Smooth muscle cell of bladder (primary cell): ENCODE results near the gene OR6N1. TPM values are rescaled to one million over a fixed set of nuclear protein-coding genes. Genes with fewer than 3 reads are reported as not detected.

Experiments used
- total RNA-seq: library from RNA; depleted of rRNA; stranded (reverse); fragments of >200 nt; gene quantifications from 2 replicates; pipeline ENCODE4 v1.2.3, GENCODE V29; 2014

OR6N1 gene
- total RNA-seq, result not detected in 2 replicates

GRCh38 chr1:158771950-158772866, at the start of gene OR6N1:
TSS of gene OR6N1 (minus strand) at chr1:158772195. CDS start at chr1:158766682, 5,513 bp downstream.

GRCh38 chr1:158781104-158781503, 9.1 kb upstream of the OR6N1 start, which contains the start of gene OR6N2:
TSS of gene OR6N2 (minus strand) at chr1:158781204. CDS start at chr1:158777635, 3,569 bp downstream.

GRCh38 chr1:158754420-158754819, 17.6 kb downstream of the OR6N1 start, which contains the start of gene OR6K6:
TSS of gene OR6K6 (plus strand) at chr1:158754720. CDS start at chr1:158754888, 168 bp downstream.

GRCh38 chr1:158720620-158721019, 51.4 kb downstream of the OR6N1 start, which contains the start of gene OR6K3:
TSS of gene OR6K3 (minus strand) at chr1:158720720. CDS start at chr1:158718115, 2,605 bp downstream.

Other genes starting within 250 kb of the OR6N1 start
- not detected in 2 replicates for gene OR6Y1, start 217.8 kb downstream of the OR6N1 start, total RNA-seq
- not detected in 2 replicates for gene OR6P1, start 201.6 kb downstream of the OR6N1 start, total RNA-seq
- not detected in 2 replicates for gene OR10X1, start 192.3 kb downstream of the OR6N1 start, total RNA-seq
- gene OR10Z1, start 166.9 kb downstream of the OR6N1 start, total RNA-seq, result not detected in 2 replicates
- gene SPTA1, start 85.5 kb downstream of the OR6N1 start, total RNA-seq, result 0.14 and 0.18 TPM in 2 replicates
- not detected in 2 replicates for gene OR6K2, start 71.5 kb downstream of the OR6N1 start, total RNA-seq
- gene OR6K3, start 51.5 kb downstream of the OR6N1 start, total RNA-seq, result not detected in 2 replicates
- gene OR6K6, start 17.5 kb downstream of the OR6N1 start, total RNA-seq, result not detected in 2 replicates
- gene OR6N2, start 9.0 kb upstream of the OR6N1 start, total RNA-seq, result not detected in 2 replicates
- not detected in 2 replicates for gene MNDA, start 59.2 kb upstream of the OR6N1 start, total RNA-seq
- not detected in 2 replicates for gene PYHIN1, start 159.4 kb upstream of the OR6N1 start, total RNA-seq
- 55.8 and 71.6 TPM in 2 replicates for gene IFI16, start 237.7 kb upstream of the OR6N1 start, total RNA-seq